ENCODE results near the gene ZNF81.

DNA sequence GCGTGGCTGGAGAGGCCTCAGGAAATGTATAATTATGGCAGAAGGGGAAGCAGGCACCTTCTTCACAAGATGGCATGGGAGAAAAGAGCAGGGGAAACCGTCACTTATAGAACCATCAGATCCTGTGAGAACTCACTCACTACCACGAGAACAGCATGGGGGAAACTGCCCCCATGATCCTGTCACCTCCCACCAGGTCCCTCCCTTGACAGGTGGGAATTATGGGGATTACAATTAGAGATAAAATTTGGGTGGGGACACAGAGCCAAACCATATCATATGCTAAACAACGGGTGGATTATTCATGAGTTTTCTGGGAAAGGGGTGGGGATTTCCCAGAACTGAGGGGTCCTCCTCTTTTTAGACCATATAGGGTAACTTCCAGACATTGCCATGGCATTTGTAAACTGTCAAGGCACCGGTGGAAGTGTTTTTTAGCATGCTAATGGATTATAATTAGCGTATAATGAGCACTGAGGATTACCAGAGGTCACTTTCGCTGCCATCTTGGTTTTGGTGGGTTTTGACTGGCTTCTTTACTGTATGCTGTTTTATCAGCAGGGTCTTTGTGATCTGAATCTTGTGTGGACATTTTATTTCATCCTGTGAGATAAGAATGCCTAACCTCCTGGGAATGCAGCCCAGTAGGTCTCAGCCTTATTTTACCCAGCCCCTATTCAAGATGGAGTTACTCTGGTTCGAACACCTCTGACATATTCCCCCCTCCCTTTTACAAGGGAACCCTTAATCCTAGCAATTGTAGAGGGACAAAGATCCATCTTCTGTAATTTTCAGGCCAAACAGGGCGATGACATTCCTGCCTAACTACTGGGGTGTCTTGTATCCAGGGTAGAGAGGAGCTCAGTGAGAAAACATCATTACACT, 27.6 kb upstream of the ZNF81 start:
- TF ChIP-seq, protein P1, sequence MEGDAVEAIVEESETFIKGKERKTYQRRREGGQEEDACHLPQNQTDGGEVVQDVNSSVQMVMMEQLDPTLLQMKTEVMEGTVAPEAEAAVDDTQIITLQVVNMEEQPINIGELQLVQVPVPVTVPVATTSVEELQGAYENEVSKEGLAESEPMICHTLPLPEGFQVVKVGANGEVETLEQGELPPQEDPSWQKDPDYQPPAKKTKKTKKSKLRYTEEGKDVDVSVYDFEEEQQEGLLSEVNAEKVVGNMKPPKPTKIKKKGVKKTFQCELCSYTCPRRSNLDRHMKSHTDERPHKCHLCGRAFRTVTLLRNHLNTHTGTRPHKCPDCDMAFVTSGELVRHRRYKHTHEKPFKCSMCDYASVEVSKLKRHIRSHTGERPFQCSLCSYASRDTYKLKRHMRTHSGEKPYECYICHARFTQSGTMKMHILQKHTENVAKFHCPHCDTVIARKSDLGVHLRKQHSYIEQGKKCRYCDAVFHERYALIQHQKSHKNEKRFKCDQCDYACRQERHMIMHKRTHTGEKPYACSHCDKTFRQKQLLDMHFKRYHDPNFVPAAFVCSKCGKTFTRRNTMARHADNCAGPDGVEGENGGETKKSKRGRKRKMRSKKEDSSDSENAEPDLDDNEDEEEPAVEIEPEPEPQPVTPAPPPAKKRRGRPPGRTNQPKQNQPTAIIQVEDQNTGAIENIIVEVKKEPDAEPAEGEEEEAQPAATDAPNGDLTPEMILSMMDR (IDR thresholded peaks at IDR 0.05): no peak
- TF ChIP-seq POLR2A (IDR thresholded peaks at IDR 0.05): no peak
